Eye (tissue), 1 donor: ENCODE measurements around the gene TLR5.

Experiments used
- DNase-seq: peaks from one replicate; pipeline ENCODE4 v3.0.0-alpha.2; 2015

Gene TLR5

DNA sequence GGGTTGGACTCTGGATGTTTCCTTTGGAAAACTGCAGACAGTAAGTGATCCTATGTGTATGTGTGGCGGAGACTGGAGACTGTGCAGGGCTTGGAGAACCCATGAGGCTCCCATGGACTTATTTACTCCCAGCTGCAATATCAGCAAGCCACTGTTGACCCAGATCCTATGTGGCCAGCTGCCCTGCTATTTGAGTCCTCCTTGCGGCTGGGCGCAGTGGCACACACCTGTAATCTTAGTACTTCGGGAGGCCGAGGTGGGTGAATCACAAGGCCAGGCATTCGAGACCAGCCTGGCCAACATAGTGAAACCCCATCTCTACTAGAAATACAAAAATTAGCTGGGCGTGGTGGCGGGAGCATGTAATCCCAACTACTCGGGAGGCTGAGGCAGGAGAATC lies 83.5 kb downstream of the TLR5 start:
- no peak for DNase-seq
